Neural crest cell (in vitro differentiated cells): Measurements from ENCODE around the gene TRIM45. TPM values are rescaled to one million over a fixed set of nuclear protein-coding genes. Genes with fewer than 3 reads are reported as not detected.
A peak's percentile ranks its signal among the peaks of the same experiment; 100 is the strongest.

Source experiments
- DNase-seq: peaks from one replicate; pipeline ENCODE4 v3.0.0; 2021; ENCODE audit warnings: low read depth, mixed read lengths, low spot score
- H3K27ac Mint-ChIP-seq: one replicate; pipeline ENCODE4 v1.8.0; 2021; ENCODE audit warnings: mild to moderate bottlenecking, mixed read lengths; ENCODE audit not compliant: unreplicated experiment
- H3K27me3 Mint-ChIP-seq: 2 replicates; pipeline ENCODE4 v1.8.0; 2021; ENCODE audit warnings: low read depth, mild to moderate bottlenecking, mixed read lengths
- H3K36me3 Mint-ChIP-seq: 2 replicates; pipeline ENCODE4 v1.8.0; 2021; ENCODE audit warnings: low read depth, mild to moderate bottlenecking, mixed read lengths
- H3K4me1 Mint-ChIP-seq: 2 replicates; pipeline ENCODE4 v1.8.0; 2021; ENCODE audit warnings: mixed read lengths
- H3K4me3 Mint-ChIP-seq: one replicate; pipeline ENCODE4 v1.8.0; 2021; ENCODE audit warnings: mild to moderate bottlenecking, mixed read lengths
- H3K9me3 Mint-ChIP-seq: 2 replicates; pipeline ENCODE4 v1.8.0; 2021; ENCODE audit warnings: mixed read lengths
- CTCF ChIP-seq: fragments of 200-600 bp; sonication (generic); conservative IDR thresholded peaks from 2 replicates; pipeline ENCODE4 v1.5.0; 2021; ENCODE audit warnings: antibody characterized with exemption, mild to moderate bottlenecking
- total RNA-seq: library from RNA; stranded (reverse); gene quantifications from 2 replicates; pipeline ENCODE4 v1.2.1, GENCODE V29; 2021

TRIM45 gene
- total RNA-seq, 1 donor from 2014 or later: 16.6 TPM

- Mint-ChIP-seq H3K4me3 (no peak overlapping the region), H3K36me3 (peaks cover 16% of the 10 kb centered on the region), H3K9me3 (no peaks in the 10 kb centered on the region), H3K4me1 (no peaks in the 10 kb centered on the region), H3K27ac (no peak overlapping the region), H3K27me3 (no peaks in the 10 kb centered on the region)
- no peak for DNase-seq
- TF ChIP-seq CTCF: no peak
Measured at GRCh38 chr1:117077267-117077666, 44.3 kb downstream of the TRIM45 start.

- DNase-seq: no peak
- Mint-ChIP-seq H3K9me3 (no peaks in the 10 kb centered on the region), H3K27ac (peak overlapping the region; percentile 92), H3K36me3 (peaks cover 16% of the 10 kb centered on the region), H3K4me3 (no peak overlapping the region), H3K4me1 (no peaks in the 10 kb centered on the region), H3K27me3 (no peaks in the 10 kb centered on the region)
- no peak for TF ChIP-seq CTCF
Measured at GRCh38 chr1:117076648-117077047, 44.9 kb downstream of the TRIM45 start.

GRCh38 chr1:117070124-117070523 lies 51.4 kb downstream of the TRIM45 start:
- no peak for TF ChIP-seq CTCF
- H3K4me1 Mint-ChIP-seq: peaks cover 9% of the 10 kb centered on the region
- DNase-seq: no peak

GRCh38 chr1:117069220-117069844 lies 52.2 kb downstream of the TRIM45 start:
- H3K27me3 Mint-ChIP-seq: no peaks in the 10 kb centered on the region
- no peak overlapping the region for H3K4me3 Mint-ChIP-seq
- DNase-seq: no peak
- TF ChIP-seq CTCF: no peak
- no peaks in the 10 kb centered on the region for H3K9me3 Mint-ChIP-seq
- peak overlapping the region; percentile 46 for H3K27ac Mint-ChIP-seq
- H3K36me3 Mint-ChIP-seq: peaks cover 2% of the 10 kb centered on the region
- H3K4me1 Mint-ChIP-seq: peaks cover 9% of the 10 kb centered on the region

More at GRCh38 chr1:117070124-117070523, 51.4 kb downstream of the TRIM45 start:
- Mint-ChIP-seq H3K9me3 (no peaks in the 10 kb centered on the region), H3K4me3 (no peak overlapping the region), H3K27ac (no peak overlapping the region), H3K36me3 (peaks cover 5% of the 10 kb centered on the region), H3K27me3 (no peaks in the 10 kb centered on the region)

- H3K4me1 Mint-ChIP-seq: peaks cover 9% of the 10 kb centered on the region
- no peaks in the 10 kb centered on the region for H3K9me3 Mint-ChIP-seq
- no peak for DNase-seq
- H3K27me3 Mint-ChIP-seq: no peaks in the 10 kb centered on the region
- peaks cover 5% of the 10 kb centered on the region for H3K36me3 Mint-ChIP-seq
- no peak for TF ChIP-seq CTCF
- peak overlapping the region; percentile 51 for H3K4me3 Mint-ChIP-seq
- H3K27ac Mint-ChIP-seq: no peak overlapping the region
Measured at GRCh38 chr1:117068580-117068979, 53.0 kb downstream of the TRIM45 start.
